ENCODE results near the gene PCDH9. TPM values are rescaled to one million over a fixed set of nuclear protein-coding genes. Genes with fewer than 3 reads are reported as not detected.

PCDH9 gene
- total RNA-seq, 1 experiment from 2014 or later = 4.2 TPM

GRCh38 chr13:66723576-66723975 is 506.6 kb downstream of the PCDH9 start:
- no peak overlapping the region for H3K27ac ChIP-seq (ENCODE audit: low read length)
- H3K4me3 ChIP-seq (ENCODE audit: low read depth in 2 of 2, low read length in 2 of 2) = no peak overlapping the region
- no peaks in the 10 kb centered on the region for H3K36me3 ChIP-seq (ENCODE audit: control insufficient read depth, insufficient read depth, low read length)
- no peak for DNase-seq (ENCODE audit: low read depth, low spot score)
- TF ChIP-seq, protein P1, sequence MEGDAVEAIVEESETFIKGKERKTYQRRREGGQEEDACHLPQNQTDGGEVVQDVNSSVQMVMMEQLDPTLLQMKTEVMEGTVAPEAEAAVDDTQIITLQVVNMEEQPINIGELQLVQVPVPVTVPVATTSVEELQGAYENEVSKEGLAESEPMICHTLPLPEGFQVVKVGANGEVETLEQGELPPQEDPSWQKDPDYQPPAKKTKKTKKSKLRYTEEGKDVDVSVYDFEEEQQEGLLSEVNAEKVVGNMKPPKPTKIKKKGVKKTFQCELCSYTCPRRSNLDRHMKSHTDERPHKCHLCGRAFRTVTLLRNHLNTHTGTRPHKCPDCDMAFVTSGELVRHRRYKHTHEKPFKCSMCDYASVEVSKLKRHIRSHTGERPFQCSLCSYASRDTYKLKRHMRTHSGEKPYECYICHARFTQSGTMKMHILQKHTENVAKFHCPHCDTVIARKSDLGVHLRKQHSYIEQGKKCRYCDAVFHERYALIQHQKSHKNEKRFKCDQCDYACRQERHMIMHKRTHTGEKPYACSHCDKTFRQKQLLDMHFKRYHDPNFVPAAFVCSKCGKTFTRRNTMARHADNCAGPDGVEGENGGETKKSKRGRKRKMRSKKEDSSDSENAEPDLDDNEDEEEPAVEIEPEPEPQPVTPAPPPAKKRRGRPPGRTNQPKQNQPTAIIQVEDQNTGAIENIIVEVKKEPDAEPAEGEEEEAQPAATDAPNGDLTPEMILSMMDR (IDR thresholded peaks at IDR 0.05) = no peak
- TF ChIP-seq TCF7L2 (IDR thresholded peaks at IDR 0.05; ENCODE audit: low read depth, low read length) (no peak), POLR2AphosphoS5 (IDR thresholded peaks at IDR 0.05; ENCODE audit: low read depth, low read length) (no peak), SIN3A (IDR thresholded peaks at IDR 0.05; ENCODE audit: borderline replicate concordance, insufficient read depth, low read depth, low read length) (no peak)
- TF ChIP-seq, protein P2, sequence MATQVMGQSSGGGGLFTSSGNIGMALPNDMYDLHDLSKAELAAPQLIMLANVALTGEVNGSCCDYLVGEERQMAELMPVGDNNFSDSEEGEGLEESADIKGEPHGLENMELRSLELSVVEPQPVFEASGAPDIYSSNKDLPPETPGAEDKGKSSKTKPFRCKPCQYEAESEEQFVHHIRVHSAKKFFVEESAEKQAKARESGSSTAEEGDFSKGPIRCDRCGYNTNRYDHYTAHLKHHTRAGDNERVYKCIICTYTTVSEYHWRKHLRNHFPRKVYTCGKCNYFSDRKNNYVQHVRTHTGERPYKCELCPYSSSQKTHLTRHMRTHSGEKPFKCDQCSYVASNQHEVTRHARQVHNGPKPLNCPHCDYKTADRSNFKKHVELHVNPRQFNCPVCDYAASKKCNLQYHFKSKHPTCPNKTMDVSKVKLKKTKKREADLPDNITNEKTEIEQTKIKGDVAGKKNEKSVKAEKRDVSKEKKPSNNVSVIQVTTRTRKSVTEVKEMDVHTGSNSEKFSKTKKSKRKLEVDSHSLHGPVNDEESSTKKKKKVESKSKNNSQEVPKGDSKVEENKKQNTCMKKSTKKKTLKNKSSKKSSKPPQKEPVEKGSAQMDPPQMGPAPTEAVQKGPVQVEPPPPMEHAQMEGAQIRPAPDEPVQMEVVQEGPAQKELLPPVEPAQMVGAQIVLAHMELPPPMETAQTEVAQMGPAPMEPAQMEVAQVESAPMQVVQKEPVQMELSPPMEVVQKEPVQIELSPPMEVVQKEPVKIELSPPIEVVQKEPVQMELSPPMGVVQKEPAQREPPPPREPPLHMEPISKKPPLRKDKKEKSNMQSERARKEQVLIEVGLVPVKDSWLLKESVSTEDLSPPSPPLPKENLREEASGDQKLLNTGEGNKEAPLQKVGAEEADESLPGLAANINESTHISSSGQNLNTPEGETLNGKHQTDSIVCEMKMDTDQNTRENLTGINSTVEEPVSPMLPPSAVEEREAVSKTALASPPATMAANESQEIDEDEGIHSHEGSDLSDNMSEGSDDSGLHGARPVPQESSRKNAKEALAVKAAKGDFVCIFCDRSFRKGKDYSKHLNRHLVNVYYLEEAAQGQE (IDR thresholded peaks at IDR 0.05; ENCODE audit: insufficient read depth in 1 of 2, low read depth in 2 of 2, low read length in 1 of 2) = no peak
- ChIA-PET CTCF (no interaction called here), POLR2A (no interaction called here)
- in situ Hi-C loops (cut with HindIII; ENCODE audit: low pct_unique_long_range_greater_than_20kb, low sequenced_read_pairs) (no loop called here), intact Hi-C loops (cut with micrococcal nuclease; ENCODE audit: unreplicated experiment) (no loop called here)
- H3K4me1 ChIP-seq (ENCODE audit: control insufficient read depth, insufficient read depth, low read length) = no peaks in the 10 kb centered on the region
- no TSS peak for BruUV-seq (replicated peaks)
- H3K9me3 ChIP-seq (ENCODE audit: control insufficient read depth, insufficient read depth, low read depth, low read length) = no peaks in the 10 kb centered on the region
- H3K27me3 ChIP-seq (ENCODE audit: control insufficient read depth, insufficient read depth, low read length) = no peaks in the 10 kb centered on the region
- ATAC-seq = no peak

DNA sequence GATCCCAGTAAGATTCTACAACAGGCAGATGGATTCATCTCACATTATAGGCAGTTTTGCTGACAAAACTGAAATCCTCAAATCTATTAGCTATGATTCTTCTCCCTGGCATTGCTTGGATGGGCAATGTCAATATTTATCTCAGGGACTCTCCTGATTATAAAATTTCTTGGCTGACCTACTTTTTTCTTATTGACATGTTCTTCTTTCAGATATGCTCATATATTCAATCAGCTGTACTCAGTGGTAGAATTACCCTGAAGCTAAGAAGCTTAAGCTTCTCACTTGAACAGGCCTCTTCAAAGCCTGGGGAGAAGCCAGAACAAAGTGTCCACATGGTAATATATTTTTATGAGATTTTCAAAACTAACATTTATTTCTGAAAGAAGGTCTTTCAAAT is 513.6 kb downstream of the PCDH9 start:
- TF ChIP-seq SIN3A (IDR thresholded peaks at IDR 0.05; ENCODE audit: borderline replicate concordance, insufficient read depth, low read depth, low read length) (no peak), TCF7L2 (IDR thresholded peaks at IDR 0.05; ENCODE audit: low read depth, low read length) (no peak)
- TF ChIP-seq, protein P1 (IDR thresholded peaks at IDR 0.05) = no peak
- TF ChIP-seq, protein P2 (IDR thresholded peaks at IDR 0.05; ENCODE audit: insufficient read depth in 1 of 2, low read depth in 2 of 2, low read length in 1 of 2) = no peak
- BruUV-seq (replicated peaks) = no TSS peak
- ATAC-seq = no peak

More for the DNA sequence above, 513.6 kb downstream of the PCDH9 start:
- Histone ChIP-seq H3K9me3 (ENCODE audit: control insufficient read depth, insufficient read depth, low read depth, low read length) (no peaks in the 10 kb centered on the region), H3K36me3 (ENCODE audit: control insufficient read depth, insufficient read depth, low read length) (no peaks in the 10 kb centered on the region), H3K27me3 (ENCODE audit: control insufficient read depth, insufficient read depth, low read length) (no peaks in the 10 kb centered on the region), H3K4me3 (ENCODE audit: low read depth in 2 of 2, low read length in 2 of 2) (no peak overlapping the region), H3K27ac (ENCODE audit: low read length) (no peak overlapping the region), H3K4me1 (ENCODE audit: control insufficient read depth, insufficient read depth, low read length) (no peaks in the 10 kb centered on the region)
- ChIA-PET POLR2A (no interaction called here), CTCF (no interaction called here)
- no peak for DNase-seq (ENCODE audit: low read depth, low spot score)
- in situ Hi-C loops (cut with HindIII; ENCODE audit: low pct_unique_long_range_greater_than_20kb, low sequenced_read_pairs) (no loop called here), intact Hi-C loops (cut with micrococcal nuclease; ENCODE audit: unreplicated experiment) (no loop called here)
